ENCODE measurements around the gene ADAMTSL1.
A peak's percentile ranks its signal among the peaks of the same experiment; 100 is the strongest.

Gene ADAMTSL1

GRCh38 chr9:18490641-18491370, 16.9 kb downstream of the ADAMTSL1 start:
- TF ChIP-seq, protein P1, sequence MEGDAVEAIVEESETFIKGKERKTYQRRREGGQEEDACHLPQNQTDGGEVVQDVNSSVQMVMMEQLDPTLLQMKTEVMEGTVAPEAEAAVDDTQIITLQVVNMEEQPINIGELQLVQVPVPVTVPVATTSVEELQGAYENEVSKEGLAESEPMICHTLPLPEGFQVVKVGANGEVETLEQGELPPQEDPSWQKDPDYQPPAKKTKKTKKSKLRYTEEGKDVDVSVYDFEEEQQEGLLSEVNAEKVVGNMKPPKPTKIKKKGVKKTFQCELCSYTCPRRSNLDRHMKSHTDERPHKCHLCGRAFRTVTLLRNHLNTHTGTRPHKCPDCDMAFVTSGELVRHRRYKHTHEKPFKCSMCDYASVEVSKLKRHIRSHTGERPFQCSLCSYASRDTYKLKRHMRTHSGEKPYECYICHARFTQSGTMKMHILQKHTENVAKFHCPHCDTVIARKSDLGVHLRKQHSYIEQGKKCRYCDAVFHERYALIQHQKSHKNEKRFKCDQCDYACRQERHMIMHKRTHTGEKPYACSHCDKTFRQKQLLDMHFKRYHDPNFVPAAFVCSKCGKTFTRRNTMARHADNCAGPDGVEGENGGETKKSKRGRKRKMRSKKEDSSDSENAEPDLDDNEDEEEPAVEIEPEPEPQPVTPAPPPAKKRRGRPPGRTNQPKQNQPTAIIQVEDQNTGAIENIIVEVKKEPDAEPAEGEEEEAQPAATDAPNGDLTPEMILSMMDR (conservative IDR thresholded peaks at IDR 0.05) = no peak

DNA sequence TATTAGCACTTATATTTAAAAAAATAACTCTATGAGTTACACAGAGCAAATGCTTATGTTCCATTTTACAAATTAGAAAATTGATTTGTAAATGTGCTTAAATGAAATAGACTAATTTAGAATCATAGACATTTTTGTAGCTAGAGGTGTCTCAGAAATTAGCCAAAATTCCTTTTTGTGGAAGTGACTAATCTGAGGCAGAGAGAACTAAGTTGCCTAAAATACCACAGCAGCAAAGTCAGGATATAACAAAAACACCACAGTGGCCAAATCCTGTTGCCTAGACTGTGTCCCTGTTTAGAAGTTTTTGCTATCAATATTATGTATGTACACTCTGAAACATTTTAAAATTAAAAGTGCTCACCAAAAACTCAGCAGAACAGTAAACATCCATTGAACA, 18.7 kb downstream of the ADAMTSL1 start:
- H3K27ac ChIP-seq = peak overlapping the region; percentile 74
- TF ChIP-seq, protein P1 (conservative IDR thresholded peaks at IDR 0.05) = no peak

More at GRCh38 chr9:18490641-18491370, 16.9 kb downstream of the ADAMTSL1 start:
- no peak overlapping the region for H3K27ac ChIP-seq

GRCh38 chr9:18493451-18493993, 19.6 kb downstream of the ADAMTSL1 start:
- peak overlapping the region; percentile 74 for H3K27ac ChIP-seq
- TF ChIP-seq, protein P1 (conservative IDR thresholded peaks at IDR 0.05) = no peak

DNA sequence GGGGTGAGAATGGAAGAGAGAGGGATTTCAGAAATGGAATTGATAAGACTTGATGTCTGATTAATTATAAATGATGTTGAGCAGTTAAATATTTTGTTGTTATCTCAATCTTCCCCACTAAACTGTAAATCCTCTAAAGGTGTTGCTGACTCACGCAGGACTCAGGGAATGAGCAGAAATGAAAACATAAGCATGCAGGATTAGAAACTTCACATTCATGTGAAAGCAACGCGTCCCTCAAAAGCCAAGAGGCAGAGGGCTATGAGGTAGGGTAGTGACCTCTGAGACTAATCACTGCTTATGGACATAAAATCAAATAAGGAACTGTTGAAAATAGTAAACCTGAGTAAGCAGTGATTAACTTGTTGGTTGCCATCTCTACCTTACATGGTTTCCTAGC, 21.1 kb downstream of the ADAMTSL1 start:
- H3K27ac ChIP-seq = peak overlapping the region; percentile 74
- TF ChIP-seq, protein P1 (conservative IDR thresholded peaks at IDR 0.05) = no peak

DNA sequence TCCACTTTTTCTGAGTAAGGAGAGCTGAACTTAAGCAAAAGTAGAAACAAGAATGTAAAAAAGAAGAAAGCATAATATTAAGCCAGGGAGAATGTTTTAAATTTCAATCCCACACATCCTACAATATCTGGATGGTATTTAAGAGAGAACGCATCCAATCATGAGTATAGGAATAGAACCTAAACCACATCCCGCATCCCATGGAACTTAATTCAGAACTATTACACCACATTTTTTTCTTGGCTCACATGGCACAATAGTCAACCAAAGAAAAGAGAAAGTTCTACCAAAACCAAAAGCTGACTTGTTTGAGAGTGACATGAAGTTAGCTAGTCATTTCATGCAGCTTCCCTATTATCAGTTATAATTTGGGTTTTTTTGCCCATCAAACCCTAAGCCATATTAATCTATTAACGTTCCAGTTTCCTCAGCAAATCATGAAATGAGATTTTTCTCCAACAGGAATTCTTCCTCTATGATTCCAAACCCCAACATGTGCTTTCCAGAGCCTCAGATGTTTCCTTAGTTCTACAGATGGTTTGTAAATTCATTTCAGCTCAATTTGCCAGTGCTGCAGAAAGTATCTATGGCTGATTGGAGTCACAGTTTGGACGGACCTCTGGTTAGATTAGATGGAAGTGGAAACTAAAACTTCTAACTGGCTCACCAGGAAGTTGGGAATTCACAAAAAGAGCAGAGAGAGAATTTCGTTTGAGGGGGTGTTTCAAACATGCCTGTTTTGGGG, 22.5 kb downstream of the ADAMTSL1 start:
- TF ChIP-seq, protein P1 (conservative IDR thresholded peaks at IDR 0.05) = no peak

GRCh38 chr9:18499062-18499461, 25.1 kb downstream of the ADAMTSL1 start:
- peak overlapping the region; percentile 81 for H3K27ac ChIP-seq
- TF ChIP-seq, protein P1 (conservative IDR thresholded peaks at IDR 0.05) = no peak

More for the DNA sequence above, 22.5 kb downstream of the ADAMTSL1 start:
- no peak overlapping the region for H3K27ac ChIP-seq

GRCh38 chr9:18499980-18500379, 26.0 kb downstream of the ADAMTSL1 start:
- TF ChIP-seq, protein P1 (conservative IDR thresholded peaks at IDR 0.05) = no peak
- H3K27ac ChIP-seq = peak overlapping the region; percentile 81
